Mucosa of stomach (tissue), 1 donor: ENCODE measurements around the gene EIF4E1B.

Experiments used
- H3K27me3 ChIP-seq: one replicate; pipeline ENCODE4 v1.7.0; 2013; ENCODE audit warnings: mild to moderate bottlenecking, low read length; ENCODE audit not compliant: control insufficient read depth, insufficient read depth
- H3K36me3 ChIP-seq: one replicate; pipeline ENCODE4 v1.7.0; 2013; ENCODE audit warnings: low read length; ENCODE audit not compliant: control insufficient read depth, insufficient read depth
- H3K4me1 ChIP-seq: one replicate; pipeline ENCODE4 v1.7.0; 2013; ENCODE audit warnings: mild to moderate bottlenecking, low read length; ENCODE audit not compliant: control insufficient read depth, insufficient read depth
- H3K4me3 ChIP-seq: one replicate; pipeline ENCODE4 v1.7.0; 2013; ENCODE audit warnings: low read length
- H3K9ac ChIP-seq: one replicate; pipeline ENCODE4 v1.7.0; 2013; ENCODE audit warnings: mild to moderate bottlenecking, low read length, moderate library complexity
- H3K9me3 ChIP-seq: one replicate; pipeline ENCODE4 v1.7.0; 2013; ENCODE audit warnings: mild to moderate bottlenecking, low read length, moderate library complexity; ENCODE audit not compliant: control insufficient read depth
- donor health status: Pancreatic carcinoma.

The EIF4E1B gene

GRCh38 chr5:176654856-176655255, 24.4 kb downstream of the EIF4E1B start:
- peaks cover 34% of the 10 kb centered on the region for H3K4me1 ChIP-seq
- no peaks in the 10 kb centered on the region for H3K27me3 ChIP-seq
- H3K4me3 ChIP-seq = no peak overlapping the region
- H3K36me3 ChIP-seq = peaks cover 9% of the 10 kb centered on the region
- H3K9ac ChIP-seq = no peak overlapping the region
- H3K9me3 ChIP-seq = no peaks in the 10 kb centered on the region

DNA sequence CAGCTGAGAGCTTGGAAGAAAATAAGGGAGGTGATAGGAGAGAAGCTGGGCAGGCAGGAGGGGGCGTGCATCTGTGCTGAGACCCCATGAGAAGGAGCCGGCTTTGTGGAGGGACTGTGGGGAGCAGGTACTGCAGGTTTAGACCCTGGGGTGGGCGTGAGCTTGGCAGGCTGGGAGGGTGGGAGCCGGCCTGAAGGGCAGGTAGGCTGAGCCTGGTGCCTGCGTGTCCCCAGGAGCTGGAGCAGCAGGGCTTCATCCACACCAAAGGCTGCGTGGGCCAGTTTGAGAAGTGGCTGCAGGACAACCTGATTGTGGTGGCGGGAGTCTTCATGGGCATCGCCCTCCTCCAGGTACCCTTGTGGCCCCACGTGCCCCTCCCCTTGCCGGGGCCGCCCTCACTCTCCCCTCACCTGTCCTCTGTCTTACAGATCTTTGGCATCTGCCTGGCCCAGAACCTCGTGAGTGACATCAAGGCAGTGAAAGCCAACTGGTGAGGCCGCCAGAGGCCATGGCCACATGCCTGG, 26.1 kb downstream of the EIF4E1B start:
- Histone ChIP-seq H3K36me3 (peaks cover 9% of the 10 kb centered on the region), H3K9me3 (no peaks in the 10 kb centered on the region), H3K27me3 (no peaks in the 10 kb centered on the region), H3K4me1 (peaks cover 34% of the 10 kb centered on the region), H3K9ac (no peak overlapping the region), H3K4me3 (no peak overlapping the region)

- no peak overlapping the region for H3K4me3 ChIP-seq
- no peak overlapping the region for H3K9ac ChIP-seq
- H3K4me1 ChIP-seq = peaks cover 29% of the 10 kb centered on the region
- H3K36me3 ChIP-seq = peaks cover 9% of the 10 kb centered on the region
- H3K27me3 ChIP-seq = peaks cover 3% of the 10 kb centered on the region
- H3K9me3 ChIP-seq = no peaks in the 10 kb centered on the region
Measured at GRCh38 chr5:176658007-176658599, 27.6 kb downstream of the EIF4E1B start.

DNA sequence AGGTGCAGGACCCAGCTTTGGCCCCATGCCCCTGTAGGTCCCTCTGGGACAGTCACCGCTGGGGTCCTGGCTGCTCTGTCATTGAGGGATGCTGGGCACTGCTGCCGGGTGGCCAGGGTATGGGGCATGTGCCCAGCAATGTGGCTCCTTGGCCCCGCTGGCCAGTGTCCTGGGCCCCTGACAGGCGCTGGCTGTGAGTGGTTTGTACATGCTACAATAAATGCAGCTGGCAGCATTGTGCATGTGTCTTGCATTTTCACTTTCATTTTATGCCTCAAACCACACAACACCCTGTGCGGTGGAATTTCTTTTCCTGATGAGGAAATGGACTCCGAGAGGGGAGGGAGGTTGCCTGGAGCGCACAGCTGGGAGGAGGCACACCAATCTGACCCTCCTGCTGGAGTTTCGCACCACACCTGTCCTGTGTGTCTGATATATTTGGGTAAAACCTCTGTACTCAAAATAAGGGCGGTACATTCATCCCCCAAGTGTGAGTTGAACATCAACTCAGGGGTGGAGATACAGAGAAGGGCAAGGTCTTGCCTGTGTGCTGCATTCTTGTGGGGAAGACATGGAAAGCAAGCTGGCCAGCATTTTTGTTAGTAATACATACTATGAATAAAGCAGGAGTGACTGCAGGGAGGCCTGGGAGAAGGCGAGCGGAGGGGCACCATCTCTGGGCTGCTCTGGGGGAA, 28.5 kb downstream of the EIF4E1B start:
- peaks cover 9% of the 10 kb centered on the region for H3K36me3 ChIP-seq
- peak overlapping the region; percentile 14 for H3K9ac ChIP-seq
- H3K9me3 ChIP-seq = no peaks in the 10 kb centered on the region
- peaks cover 3% of the 10 kb centered on the region for H3K27me3 ChIP-seq
- peaks cover 21% of the 10 kb centered on the region for H3K4me1 ChIP-seq
- H3K4me3 ChIP-seq = peak overlapping the region; percentile 20

DNA sequence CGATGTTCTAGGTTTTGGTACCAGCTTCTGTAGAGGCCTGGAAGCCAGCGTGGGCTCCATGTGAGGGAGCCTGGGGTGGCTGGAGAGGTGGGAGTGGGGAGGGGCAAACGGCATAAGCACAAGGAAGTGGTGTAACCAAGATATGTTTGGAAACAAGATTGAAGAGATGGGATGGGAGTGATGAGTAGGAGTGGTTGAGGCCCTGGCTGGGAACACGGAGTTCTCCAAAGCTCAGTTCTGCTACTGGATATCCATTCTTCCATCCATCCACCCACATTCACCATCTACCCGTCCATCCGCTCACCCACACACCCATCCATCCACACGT, 29.0 kb downstream of the EIF4E1B start:
- peak overlapping the region; percentile 14 for H3K9ac ChIP-seq
- H3K4me1 ChIP-seq = peaks cover 16% of the 10 kb centered on the region

DNA sequence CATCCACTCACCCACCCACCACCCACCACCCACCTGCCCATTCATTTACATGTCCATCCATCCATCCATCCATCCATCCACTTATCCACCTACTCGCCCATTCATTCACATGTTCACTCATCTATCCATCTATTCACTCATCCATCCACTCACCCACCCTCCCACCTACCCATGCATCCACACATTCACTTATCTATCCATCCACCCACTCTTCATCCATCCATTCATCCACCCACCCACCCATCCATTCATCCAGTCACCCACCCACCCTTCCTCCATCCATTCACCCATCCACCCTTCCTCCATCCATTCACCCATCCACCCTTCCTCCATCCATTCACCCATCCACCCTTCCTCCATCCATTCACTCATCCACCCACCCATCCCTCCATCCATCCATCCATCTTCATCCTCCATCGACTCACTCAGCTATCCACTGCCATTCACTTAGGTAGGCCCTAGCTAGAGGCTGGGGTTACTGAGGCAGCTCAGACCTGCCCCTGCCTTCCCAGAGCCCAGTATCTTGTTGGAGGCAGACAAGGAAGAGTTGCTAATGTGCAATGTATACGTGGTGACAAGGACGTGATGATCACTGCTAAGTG, 29.5 kb downstream of the EIF4E1B start:
- Histone ChIP-seq H3K9ac (no peak overlapping the region), H3K4me3 (no peak overlapping the region), H3K9me3 (no peaks in the 10 kb centered on the region), H3K36me3 (peaks cover 4% of the 10 kb centered on the region), H3K27me3 (peaks cover 8% of the 10 kb centered on the region), H3K4me1 (peaks cover 16% of the 10 kb centered on the region)

More for the DNA sequence above, 29.0 kb downstream of the EIF4E1B start:
- no peak overlapping the region for H3K4me3 ChIP-seq
- peaks cover 7% of the 10 kb centered on the region for H3K27me3 ChIP-seq
- H3K9me3 ChIP-seq = no peaks in the 10 kb centered on the region
- H3K36me3 ChIP-seq = peaks cover 9% of the 10 kb centered on the region

GRCh38 chr5:176660530-176660859, 30.0 kb downstream of the EIF4E1B start:
- no peaks in the 10 kb centered on the region for H3K9me3 ChIP-seq
- peaks cover 8% of the 10 kb centered on the region for H3K27me3 ChIP-seq
- H3K36me3 ChIP-seq = no peaks in the 10 kb centered on the region
- H3K4me1 ChIP-seq = peaks cover 16% of the 10 kb centered on the region
- H3K4me3 ChIP-seq = no peak overlapping the region
- H3K9ac ChIP-seq = no peak overlapping the region

DNA sequence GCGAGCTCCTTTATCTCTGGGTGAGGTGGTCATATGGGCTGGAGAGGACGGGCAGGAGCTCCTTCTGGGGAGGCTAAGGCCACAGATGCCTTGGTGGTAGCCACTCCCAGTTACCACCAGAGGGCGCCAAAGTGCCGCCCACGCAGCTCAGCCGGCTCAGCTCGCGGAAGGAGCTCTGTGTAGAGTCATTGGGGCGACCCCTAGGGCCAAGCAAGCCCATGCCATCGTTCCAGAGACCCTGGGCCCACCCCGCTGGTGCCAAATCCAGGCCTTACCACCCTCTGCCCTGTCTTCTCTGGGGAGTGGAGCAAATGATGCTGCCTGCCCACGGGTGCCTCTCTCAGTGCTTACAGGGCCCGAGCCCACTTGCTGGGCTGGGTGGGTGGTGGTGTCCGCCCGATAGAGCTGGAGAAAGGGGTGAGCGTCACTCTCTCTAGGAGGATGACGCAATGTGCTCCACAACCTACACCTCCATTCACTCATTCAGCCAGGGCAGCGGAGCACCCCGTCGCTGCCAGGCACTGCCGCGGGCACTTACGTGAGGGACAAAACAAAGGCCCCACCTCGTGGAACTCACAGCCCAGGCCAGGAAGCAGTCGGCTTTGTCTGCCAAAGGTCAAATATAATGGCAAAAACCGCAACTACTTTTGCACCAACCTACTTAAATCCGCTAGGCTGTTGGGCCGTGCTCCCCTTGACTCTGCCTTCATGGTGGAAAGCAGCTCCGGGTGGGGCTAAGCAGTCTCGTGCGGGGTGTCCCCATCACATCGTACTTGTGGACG, 30.6 kb downstream of the EIF4E1B start:
- Histone ChIP-seq H3K4me1 (peaks cover 16% of the 10 kb centered on the region), H3K9ac (no peak overlapping the region), H3K36me3 (no peaks in the 10 kb centered on the region), H3K9me3 (no peaks in the 10 kb centered on the region), H3K4me3 (no peak overlapping the region), H3K27me3 (peaks cover 8% of the 10 kb centered on the region)

- Histone ChIP-seq H3K27me3 (peaks cover 8% of the 10 kb centered on the region), H3K36me3 (no peaks in the 10 kb centered on the region), H3K4me1 (peaks cover 16% of the 10 kb centered on the region), H3K9ac (no peak overlapping the region), H3K4me3 (no peak overlapping the region), H3K9me3 (no peaks in the 10 kb centered on the region)
Measured at GRCh38 chr5:176661676-176662075, 31.2 kb downstream of the EIF4E1B start.

DNA sequence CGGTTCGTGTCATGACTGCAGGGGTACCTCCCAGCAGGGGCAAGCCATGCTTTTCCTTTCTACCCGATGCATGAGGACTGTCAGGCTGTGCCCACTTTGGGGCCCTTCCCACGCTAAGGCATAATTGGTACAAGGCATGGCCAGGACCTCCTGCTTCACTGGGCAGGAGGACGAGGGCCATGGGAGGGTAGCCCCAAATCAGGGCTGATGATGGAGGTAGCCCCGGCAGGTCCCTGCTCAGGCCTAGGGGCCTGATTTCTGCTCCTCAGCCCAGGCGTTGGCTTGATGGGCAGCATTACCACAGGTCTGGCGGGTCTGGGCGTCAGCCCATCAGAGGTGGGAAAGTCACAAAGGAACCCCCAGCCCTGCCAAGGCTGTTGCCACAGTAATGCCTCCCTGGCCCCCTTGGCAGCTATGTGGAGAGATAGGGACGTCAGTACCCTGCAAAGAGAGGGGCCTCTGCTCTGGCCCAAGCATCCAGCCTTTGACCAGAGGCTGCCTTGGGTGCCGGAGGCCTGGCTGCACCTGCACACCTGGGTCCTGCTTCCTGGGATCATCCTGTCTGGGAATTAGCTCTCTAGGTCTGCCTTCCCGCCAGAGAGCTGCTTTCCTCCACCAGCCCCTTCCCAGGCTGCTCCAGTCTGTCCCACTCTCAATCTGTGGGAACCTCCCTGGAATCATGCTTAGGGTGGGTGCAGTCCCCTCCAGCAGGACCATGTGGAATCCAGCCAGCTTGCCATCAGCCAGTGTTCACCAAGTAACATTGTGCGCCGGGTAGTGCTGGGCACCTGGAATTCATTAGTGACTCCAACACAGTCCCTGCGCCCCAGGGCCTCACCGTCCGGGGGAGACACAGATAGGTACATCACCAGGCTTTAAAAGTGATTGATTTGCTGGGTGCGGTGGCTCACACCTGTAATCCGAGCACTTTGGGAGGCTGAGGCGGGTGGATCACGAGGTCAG, 32.2 kb downstream of the EIF4E1B start:
- Histone ChIP-seq H3K9me3 (no peaks in the 10 kb centered on the region), H3K9ac (no peak overlapping the region), H3K27me3 (peaks cover 9% of the 10 kb centered on the region), H3K36me3 (no peaks in the 10 kb centered on the region), H3K4me1 (peaks cover 16% of the 10 kb centered on the region), H3K4me3 (no peak overlapping the region)

DNA sequence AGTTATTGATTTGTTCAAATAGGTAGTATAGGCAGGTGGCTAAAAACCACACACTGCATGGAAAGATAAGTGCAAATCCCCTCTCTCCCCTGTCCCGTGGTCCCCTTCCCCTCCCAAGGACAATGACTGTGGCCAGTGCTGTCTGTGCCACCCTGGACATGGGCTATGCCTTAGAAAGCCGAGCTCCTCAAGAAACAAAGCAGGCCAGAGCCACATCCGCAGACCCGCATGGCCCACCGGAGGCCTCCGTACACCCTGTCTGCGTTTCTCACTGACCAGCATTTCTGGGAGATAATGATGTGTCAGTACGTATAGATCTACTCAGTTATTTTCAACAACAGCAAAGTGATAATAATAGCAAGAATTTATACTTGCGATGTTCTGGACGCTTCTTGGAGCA, 33.1 kb downstream of the EIF4E1B start:
- Histone ChIP-seq H3K9me3 (no peaks in the 10 kb centered on the region), H3K9ac (no peak overlapping the region), H3K36me3 (no peaks in the 10 kb centered on the region), H3K4me3 (no peak overlapping the region), H3K27me3 (peaks cover 14% of the 10 kb centered on the region), H3K4me1 (peaks cover 10% of the 10 kb centered on the region)
